SU-DHL-6 (cell line): Measurements from ENCODE around the gene CNOT4.

Source experiments
- CTCF ChIP-seq: fragments of 200-600 bp; sonication (generic); IDR thresholded peaks from one replicate; pipeline ENCODE4 v1.5.1; 2017; ENCODE audit warnings: antibody characterized with exemption, mild to moderate bottlenecking, low read length, moderate library complexity; ENCODE audit not compliant: insufficient read depth, poor library complexity, severe bottlenecking
- EZH2phosphoT487 ChIP-seq: fragments of 200-600 bp; sonication (generic), shearing (Covaris generic); conservative IDR thresholded peaks from 2 replicates; pipeline ENCODE4 v1.6.1; 2018; ENCODE audit warnings: mild to moderate bottlenecking, antibody characterized with exemption, low read length, moderate library complexity, mixed read lengths

- TF ChIP-seq CTCF (no peak), EZH2phosphoT487 (no peak)
These were observed 161.4 kb downstream of the CNOT4 start for GRCh38 chr7:135348493-135348892.
